ENCODE data around the gene NUDT16L1.
"Not testable (repeated sequence)": the region's sequence is repeated elsewhere in the genome, so short reads cannot be mapped to it uniquely, and the experiment has no call there.

NUDT16L1 gene

DNA sequence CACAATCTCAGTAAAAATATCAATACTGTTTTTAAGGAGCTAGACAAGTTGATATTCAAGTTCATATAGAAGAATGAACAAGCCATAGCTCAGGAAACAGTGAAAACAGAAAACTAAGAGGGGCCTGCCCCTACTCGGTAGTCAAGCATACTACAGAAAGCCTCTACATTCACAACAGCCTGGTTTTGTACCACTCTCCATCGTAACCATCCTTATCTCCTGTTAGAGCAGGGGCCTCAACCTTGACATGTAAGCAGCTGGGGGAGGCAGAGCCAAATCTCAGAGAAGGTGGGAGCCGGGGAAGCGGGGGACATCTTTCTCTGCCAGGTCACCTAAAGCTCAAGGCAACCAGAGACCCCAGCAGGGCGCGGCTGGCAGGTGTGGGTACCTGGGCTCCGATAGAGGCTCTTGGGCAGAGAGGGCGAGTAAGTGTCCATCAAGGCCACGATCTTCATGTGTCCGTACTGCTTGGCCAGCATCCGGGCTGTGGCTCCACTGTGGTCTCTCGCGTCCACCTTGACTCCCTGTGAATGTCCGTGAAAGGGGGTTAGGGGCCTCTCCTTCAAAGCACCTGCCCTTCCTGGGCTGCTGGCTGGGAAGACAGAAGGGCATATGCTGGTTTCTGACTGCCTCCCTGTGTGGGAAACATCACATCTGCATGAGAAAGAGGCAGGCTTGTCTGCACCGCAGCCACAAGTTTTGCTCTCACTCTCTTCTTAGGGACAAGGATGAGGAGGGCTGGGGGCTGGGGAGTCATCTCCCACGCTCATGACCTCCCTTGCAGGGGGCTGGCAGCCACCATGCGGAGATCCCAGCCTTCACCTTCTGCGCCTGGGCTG, 20.5 kb downstream of the NUDT16L1 start:
- DNase-seq (ENCODE audit: extremely low read depth in 1 of 2, low read depth in 1 of 2) = no peak

DNA sequence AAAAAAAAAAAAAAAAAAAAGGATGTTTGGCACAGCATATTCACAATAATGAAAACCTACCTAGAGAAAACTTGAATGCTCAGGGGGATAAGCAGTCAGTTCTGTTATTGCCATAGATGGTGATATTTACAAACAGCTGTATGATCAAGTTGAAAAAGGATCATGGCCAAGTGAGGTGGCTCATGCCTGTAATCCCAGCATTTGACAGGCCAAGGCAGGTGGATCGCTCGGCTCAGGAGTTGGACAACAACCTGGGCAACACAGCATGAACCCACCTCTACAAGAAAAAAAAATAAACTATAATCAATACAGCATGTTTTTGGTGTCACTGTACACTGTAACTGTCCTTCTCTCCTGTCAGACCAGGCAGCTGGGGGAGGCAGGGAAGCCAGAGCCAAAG, 21.6 kb downstream of the NUDT16L1 start:
- DNase-seq (ENCODE audit: extremely low read depth in 1 of 2, low read depth in 1 of 2) = no peak

DNA sequence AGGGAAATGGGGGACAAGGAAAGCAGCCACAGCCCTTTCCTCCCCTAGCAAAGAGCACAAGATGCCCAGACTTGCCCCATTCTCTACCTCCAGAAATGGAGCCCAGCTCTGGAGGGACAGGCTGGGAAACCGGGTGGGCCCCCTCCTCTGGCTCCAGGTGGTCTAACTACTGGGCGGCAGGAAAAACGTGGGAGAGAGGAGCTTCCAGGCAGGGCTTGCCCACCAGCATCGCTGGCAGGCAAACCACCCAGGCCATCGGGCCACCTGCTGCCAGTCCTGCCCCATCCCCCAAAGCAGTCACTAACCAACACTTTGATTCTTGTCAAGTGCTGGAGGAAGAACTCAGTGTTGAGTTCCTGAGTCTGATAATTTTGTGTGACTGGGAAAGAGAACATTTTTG, 25.1 kb downstream of the NUDT16L1 start:
- DNase-seq (ENCODE audit: extremely low read depth in 1 of 2, low read depth in 1 of 2) = no peak

DNA sequence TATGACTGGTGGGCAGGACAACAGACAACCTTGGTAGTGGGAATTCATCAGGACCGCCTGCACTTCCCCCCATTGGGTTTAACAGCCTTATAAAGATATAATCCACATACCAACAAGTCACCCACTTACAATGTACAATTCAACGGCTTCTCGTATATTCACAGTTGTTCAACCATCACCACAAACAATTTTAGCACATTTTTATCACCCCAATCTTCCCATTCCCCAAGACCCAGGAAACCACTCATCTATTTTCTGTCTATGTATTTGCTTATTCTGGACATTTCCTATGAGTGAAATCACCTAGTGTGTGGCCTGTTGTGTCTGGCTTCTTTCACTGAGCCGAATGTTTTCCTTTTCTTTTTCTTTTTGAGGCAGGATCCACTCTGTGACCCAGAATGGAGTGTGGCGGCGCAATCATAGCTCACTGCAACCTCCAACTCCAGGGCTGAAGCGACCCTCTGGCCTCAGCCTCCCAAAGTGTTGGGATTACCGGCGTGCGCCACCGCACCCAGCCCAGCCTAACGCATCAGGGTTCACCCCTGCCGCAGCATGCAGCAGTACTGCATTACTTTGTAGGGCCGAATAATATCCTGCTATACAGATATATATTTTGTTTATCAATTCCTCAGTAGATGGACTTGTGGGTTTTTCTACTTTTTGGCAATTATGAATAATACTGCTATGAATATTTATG, 29.9 kb downstream of the NUDT16L1 start:
- no peak for DNase-seq (ENCODE audit: extremely low read depth in 1 of 2, low read depth in 1 of 2)

DNA sequence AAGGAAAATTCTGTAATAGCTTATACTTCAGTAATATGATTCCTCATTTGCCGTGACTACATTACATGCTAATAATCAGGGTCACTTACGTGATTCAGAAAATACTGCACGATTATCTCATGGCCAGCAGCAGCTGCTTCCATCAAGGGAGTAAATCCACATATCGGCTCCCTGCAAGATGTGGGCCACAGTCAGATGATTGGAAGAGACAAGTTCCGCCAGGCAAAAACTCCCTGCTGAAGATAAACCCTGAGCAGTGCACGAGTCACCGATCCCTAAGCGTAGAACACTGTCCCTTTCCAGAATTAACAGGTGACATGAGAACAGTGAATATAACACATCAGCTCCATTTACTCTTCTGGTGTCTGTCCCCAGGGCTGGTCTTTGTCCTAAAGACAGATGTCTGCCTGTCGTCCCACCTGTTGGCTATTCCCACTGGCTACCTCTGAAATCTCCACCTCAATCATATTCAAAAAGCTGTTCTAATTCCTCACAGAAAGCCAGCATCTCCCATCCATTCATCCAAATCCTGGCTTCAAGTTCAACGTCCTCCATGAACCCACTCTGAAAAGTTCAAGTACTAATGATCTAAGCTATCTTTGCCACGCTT, 31.4 kb downstream of the NUDT16L1 start:
- DNase-seq (ENCODE audit: extremely low read depth in 1 of 2, low read depth in 1 of 2) = no peak

DNA sequence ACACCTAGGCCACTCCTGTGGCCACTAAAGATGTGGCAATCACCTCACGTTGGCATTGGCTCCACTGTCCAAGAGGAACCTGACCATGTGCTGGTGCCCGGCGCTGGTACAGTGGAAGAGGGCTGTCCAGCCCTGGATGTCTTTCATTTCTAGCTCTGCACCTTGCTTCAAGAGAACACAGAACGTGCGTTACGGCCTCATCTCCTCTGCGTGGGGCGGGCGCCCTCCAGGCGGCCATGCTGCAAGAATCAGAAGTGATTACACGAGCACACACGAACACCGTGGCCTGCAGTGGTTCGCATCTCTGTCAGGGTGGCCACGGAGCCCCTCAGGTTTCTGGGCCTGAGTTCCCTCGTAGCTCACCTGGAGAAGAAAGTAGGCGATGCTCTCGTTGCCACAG, 33.3 kb downstream of the NUDT16L1 start:
- no peak for DNase-seq (ENCODE audit: extremely low read depth in 1 of 2, low read depth in 1 of 2)

DNA sequence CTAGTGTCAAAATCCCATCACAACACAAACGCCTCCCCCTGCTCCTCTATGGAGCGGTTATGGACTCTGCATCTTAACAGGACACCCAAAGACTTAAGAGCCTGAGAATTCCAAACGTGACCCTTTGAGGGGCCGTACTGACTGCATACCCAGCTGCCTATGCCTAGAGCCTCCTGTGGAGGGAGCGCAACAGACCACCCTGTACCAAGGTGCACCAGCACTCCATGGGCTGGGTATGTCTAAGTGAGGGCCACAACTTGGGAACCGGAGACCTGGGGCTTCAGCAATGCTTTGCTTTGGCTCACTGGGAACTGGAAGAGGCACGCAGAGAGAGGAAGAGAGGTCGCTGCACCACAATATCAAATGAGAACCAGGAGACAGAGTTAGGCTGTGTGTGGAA, 35.3 kb downstream of the NUDT16L1 start:
- no peak for DNase-seq (ENCODE audit: extremely low read depth in 1 of 2, low read depth in 1 of 2)

DNA sequence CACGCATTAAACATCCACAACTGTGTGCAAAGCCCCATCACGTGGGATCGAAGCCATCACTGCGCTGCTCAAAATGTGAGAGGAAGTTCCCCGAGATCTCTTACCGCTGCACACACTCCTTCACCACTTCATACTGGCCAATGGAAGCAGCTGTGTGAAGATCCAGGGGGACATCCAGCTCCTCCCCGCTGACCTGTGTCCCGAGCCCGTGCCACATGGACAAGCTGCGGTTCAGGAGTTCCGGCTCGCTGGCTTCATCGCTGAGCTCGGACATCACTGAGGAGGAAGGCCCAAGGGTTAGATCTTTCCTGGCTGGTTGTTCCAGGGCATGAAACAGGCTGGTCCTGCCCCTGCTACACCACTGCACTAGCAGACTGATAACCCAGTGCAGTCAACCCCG, 36.5 kb downstream of the NUDT16L1 start:
- DNase-seq (ENCODE audit: extremely low read depth in 1 of 2, low read depth in 1 of 2) = no peak

DNA sequence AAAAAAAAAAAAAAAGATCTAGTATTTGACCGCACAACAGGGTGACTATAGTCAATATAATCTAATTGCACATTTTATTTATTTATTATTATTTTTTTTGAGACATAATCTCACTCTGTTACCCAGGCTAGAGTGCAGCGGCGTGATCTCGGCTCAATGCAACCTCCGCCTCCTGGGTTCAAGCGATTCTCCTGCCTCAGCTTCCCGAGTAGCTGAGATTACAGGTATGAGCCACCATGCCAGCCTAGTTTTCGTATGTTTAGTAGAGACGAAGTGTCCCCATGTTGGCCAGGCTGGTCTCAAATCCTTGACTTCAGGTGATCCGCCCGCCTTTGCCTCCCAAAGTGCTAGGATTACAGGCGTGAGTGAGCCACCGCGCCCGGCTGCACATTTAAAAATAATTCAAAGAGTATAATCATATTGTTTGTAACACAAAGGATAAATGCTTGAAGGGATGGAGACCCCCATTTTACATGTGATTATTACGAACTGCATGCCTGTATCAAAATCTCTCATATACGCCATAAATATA, 39.9 kb downstream of the NUDT16L1 start:
- DNase-seq (ENCODE audit: extremely low read depth in 1 of 2, low read depth in 1 of 2) = no peak

DNA sequence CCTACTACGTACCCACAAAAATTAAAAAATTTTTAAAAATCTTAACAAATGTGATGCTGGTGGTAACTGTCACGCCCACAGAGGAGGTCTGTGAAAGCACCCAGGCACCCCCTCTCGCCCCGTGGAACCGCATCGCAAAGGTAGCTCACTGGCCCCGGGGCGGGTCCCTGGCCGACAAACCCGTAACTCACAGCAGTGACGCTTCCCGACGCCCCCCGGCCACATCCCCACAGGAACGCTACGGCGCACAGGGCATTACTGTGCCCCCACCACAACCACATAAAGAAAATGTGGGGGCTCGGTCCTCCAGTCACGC, 40.3 kb downstream of the NUDT16L1 start:
- DNase-seq (ENCODE audit: extremely low read depth in 1 of 2, low read depth in 1 of 2) = peak; percentile 1 to 2

DNA sequence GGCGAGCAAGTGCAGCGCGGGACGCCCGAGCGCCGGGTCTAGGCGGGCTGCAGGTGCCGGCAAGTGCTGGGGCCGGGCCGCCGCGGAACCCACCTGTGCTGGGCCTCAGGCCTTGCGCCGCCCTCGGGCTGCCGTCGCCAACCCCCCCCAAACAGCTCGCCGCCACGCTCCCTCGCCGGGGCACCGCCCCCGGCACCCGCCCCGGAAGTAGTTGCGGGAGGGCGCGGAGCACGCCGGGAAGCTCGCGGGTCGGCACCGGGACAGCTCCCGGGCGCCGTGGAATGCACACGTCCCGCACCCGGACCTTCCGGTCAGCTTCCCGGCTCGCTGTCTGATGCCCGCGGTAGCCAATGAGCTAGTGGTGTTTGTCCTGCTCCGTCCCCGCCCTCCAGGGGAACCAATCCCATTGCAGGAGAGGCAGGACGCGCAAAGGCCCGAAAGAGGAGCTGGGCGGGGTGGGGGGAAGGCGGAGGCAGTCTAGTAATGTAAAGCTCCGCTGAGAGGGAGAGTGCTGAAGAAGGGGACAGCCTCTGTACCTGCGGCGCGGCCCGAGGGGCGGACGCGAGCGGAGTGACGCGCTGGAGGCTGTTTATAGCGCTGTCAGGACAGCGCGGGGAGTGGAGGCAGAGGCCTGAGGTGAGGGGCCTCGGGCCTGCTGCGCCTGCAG, 40.8 kb downstream of the NUDT16L1 start, which contains the start of the genes ANKS3 and DNAAF8:
ANKS3 (minus strand) TSS at position 209 of the 667 bp plus-strand sequence. CDS start 4,122 bp downstream, outside the sequence.
DNAAF8 (plus strand) TSS at position 475 of the 667 bp plus-strand sequence. CDS start 1,978 bp downstream, outside the sequence.
- DNase-seq (ENCODE audit: extremely low read depth in 1 of 2, low read depth in 1 of 2) = peak; percentile 30 to 68

DNA sequence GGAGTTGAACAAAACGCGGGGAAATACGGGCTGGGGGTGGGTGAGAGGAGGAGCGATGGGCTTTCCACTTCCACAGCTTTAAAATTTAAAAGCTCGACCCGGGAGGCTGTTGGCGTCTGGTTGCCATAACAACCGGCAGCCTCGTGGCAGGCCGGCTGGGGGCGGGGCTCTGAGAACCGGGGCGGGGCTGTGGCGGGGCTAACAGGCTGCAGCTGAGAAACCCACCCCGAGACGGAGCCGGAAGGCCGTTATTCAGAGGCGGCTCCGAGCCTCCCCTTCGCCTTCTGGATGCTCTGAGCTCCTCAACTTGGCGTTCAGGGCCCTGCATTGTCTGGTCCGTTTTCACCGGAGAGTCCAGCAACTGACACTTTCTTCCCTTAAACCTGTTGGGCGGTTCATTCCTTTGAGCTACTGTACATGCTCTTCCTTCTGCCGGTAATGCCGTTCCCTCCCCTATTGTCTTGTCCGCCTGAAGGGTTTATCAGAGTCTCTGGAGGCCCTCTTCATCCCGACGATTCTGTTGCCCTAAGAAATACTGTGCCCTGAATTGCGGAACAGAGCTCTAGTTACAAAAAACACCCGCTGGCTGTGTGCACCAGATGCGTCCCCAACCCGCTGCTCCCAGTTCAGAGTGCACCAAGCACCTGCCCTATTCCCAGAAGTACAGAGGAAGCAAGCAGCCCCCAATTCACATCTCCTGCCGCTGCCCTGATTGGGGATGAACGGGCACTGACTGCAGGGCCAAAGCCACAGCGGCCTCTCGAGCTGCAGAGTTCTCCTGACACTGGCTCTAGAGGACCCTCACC, 41.6 kb downstream of the NUDT16L1 start:
- peak; percentile 81 to 93 for DNase-seq (ENCODE audit: extremely low read depth in 1 of 2, low read depth in 1 of 2)

DNA sequence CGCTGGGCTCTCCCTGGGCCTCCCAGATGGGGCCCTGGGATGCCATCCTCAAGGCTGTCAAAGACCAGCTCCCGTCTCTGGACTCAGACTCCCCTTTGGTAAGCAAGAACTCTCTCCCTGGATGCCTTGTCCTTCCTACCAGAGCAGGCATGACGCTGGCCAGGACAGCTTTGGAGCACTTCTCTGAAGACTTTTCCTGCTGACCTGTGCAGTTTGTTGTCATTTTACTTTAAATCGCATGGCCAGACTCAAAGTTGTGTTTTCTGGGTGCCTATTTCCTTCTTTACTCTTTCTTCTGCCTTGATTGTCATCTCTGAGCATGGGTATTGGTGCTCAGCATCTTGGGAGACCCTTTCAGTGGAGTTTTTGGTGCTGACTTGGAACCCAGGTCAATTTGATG, 43.2 kb downstream of the NUDT16L1 start:
- no peak for DNase-seq (ENCODE audit: extremely low read depth in 1 of 2, low read depth in 1 of 2)

DNA sequence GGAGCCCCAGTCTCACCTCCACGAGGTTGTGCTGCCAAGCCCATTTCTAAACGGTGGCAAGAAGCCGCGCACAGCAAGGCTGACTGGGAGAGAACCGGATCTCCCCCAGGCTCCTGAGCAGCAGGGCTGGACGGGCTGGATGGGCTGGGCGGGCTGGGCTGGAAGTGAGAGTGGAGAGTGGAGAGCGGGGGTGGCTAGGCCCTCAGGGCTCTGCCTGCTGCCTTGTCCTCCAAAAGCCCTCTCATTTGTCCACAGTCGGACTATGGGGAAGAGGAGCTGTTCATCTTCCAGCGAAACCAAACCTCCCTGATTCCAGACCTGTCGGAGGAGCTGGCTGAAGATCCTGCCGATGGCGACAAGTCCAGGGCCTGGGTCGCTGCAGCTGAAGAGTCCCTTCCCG, 44.2 kb downstream of the NUDT16L1 start:
- DNase-seq (ENCODE audit: extremely low read depth in 1 of 2, low read depth in 1 of 2) = no peak

DNA sequence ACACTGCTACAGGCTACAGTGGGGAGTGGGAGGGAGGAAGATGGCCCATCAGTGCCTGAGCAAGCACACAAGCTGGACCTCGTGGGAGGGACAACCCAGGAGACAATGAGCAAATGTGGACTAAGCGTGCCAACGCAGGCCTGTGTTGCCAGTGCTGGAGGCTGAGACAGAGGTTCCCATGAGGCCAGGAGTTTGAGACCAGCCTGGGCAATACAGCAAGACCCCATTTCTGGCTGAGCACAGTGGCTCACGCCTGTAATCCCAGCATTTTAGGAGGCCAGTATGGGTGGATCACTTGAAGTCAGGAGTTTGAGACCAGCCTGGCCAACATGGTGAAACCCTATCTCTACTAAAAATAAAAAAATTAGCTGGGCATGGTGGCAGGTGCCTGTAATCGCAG, 45.0 kb downstream of the NUDT16L1 start:
- DNase-seq (ENCODE audit: extremely low read depth in 1 of 2, low read depth in 1 of 2) = not testable (repeated sequence)

DNA sequence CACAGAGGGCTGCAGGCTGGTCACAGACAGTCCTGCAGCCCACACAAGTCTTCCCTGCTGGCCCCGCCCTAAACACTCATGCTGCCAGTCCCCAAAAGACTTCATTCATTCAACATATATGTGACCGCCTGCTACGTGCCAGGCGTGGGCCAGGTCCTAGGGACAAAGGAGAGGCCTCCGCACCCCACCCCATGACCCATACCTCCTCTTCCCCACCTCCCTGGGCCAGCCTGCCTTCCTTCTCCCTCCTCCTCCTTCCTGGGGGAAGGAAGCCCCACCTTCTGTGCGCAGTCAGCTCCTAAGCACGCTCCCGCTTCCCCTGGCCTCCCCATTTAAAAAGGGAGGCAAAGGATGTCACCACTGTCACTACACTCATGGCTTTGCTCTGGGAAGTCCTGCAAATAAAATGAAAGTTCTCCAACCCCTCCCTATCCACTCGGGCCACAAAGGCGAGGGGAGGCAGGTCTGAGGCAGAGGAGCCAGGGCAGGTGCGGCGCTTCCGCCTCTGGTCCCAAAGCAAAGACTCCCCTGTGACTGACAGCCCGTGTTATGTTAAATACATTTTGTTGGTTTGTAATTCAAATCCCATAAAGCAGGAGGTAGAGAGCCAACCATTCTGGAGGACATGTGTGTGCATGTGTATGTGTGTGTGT, 50.0 kb downstream of the NUDT16L1 start:
- no peak for DNase-seq (ENCODE audit: extremely low read depth in 1 of 2, low read depth in 1 of 2)

DNA sequence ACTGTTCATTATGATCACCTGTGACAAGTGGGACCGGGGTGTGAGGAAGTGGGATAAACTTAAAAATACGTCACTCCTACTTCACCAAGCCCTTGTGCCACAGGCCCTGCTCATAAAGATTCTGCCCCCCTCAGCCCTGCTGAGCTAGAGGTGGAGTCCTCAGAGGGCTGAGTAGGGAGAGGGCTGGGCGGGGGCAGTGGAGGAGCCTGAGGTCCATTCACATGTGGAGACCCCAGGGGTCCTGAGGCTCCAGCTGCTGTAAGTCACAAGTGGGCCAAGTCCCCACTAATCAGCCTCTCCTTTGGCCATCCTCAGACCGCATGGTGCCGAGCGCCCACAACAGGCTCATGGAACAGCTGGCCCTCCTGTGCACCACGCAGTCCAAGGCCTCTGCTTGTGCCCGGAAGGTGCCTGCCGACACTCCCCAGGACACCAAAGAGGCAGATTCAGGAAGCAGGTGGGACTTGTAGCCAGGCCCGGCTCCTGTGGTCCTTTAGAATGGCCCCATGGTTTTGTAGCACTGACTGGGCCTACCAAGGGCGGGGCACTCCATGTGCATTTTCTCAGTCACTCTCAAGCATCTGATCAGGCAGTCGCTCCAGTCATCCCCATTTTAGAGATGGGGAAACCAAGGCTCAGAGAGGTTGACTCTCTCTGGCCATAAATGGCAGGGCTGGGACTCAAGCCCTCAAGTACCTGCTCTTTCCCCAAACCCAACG, 51.4 kb downstream of the NUDT16L1 start:
- no peak for DNase-seq (ENCODE audit: extremely low read depth in 1 of 2, low read depth in 1 of 2)

DNA sequence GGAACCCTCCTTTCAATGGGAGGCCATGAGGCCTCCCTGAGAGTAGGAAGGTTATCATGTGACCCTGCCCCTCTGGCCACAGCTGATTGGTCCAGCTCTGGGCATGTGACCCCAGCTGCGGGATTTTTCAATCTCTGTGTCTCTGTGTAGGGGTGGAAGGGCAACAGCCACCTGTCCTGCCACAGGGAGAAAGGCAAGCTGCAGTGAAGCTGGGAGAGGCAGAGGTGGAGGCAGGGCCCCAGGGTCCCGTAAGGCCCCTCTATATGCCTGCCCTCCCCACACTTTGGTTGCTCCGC, 51.9 kb downstream of the NUDT16L1 start:
- no peak for DNase-seq (ENCODE audit: extremely low read depth in 1 of 2, low read depth in 1 of 2)
